Activated CD4-positive, alpha-beta T cell treated with anti-CD3 and anti-CD28 coated beads, Interleukin-2, amount 50 U/mL, for 4 hours (primary cell): ENCODE results near the gene RLBP1.

Source experiments
- DNase-seq, 2 experiments: peaks; one replicate each; pipeline ENCODE4 v3.0.0-alpha.2; 2020

RLBP1 gene

GRCh38 chr15:89177633-89178306 lies 43.6 kb downstream of the RLBP1 start:
- peak; percentile 44 to 55 for DNase-seq

GRCh38 chr15:89177116-89177515 lies 44.3 kb downstream of the RLBP1 start:
- DNase-seq, result no peak

- no peak for DNase-seq
Observed at GRCh38 chr15:89175617-89176191, 45.7 kb downstream of the RLBP1 start.

- no peak for DNase-seq
Observed at GRCh38 chr15:89174476-89174875, 46.9 kb downstream of the RLBP1 start.

- no peak for DNase-seq
Observed at GRCh38 chr15:89172921-89173320, 48.5 kb downstream of the RLBP1 start.

- peak in 1 of 2 experiments; percentile 12 for DNase-seq
Observed at GRCh38 chr15:89171136-89172072, 50.0 kb downstream of the RLBP1 start.

GRCh38 chr15:89170364-89170763 lies 51.0 kb downstream of the RLBP1 start:
- DNase-seq, result no peak

GRCh38 chr15:89168316-89168833 lies 53.0 kb downstream of the RLBP1 start:
- no peak for DNase-seq

GRCh38 chr15:89167267-89168176 lies 53.9 kb downstream of the RLBP1 start:
- DNase-seq, result peak; percentile 50 to 55

GRCh38 chr15:89165677-89166076 lies 55.7 kb downstream of the RLBP1 start:
- DNase-seq, result no peak

GRCh38 chr15:89164712-89165211 lies 56.6 kb downstream of the RLBP1 start:
- DNase-seq, result no peak

- no peak for DNase-seq
Observed at GRCh38 chr15:89163271-89164055, 57.9 kb downstream of the RLBP1 start.

- DNase-seq, result no peak
Observed at GRCh38 chr15:89161666-89162065, 59.7 kb downstream of the RLBP1 start.
